Muscle layer of duodenum (tissue), 2 donors: Measurements from ENCODE around the gene VSTM2L.

Source experiments
- H3K27ac ChIP-seq: one replicate; pipeline ENCODE4 v1.7.0; 2013; ENCODE audit warnings: mild to moderate bottlenecking, low read length
- H3K27me3 ChIP-seq: one replicate; pipeline ENCODE4 v1.7.0; 2013; ENCODE audit warnings: low read depth, mild to moderate bottlenecking, control low read depth, low read length
- H3K36me3 ChIP-seq, 2 donors: one replicate each; pipeline ENCODE4 v1.7.0; 2013; ENCODE audit warnings: low read length in 2 of 2, control low read depth in 1 of 2, mild to moderate bottlenecking in 1 of 2; ENCODE audit not compliant: insufficient read depth in 2 of 2, control insufficient read depth in 1 of 2
- H3K4me1 ChIP-seq, 2 donors: one replicate each; pipeline ENCODE4 v1.7.0; 2013; ENCODE audit warnings: low read length in 2 of 2, mild to moderate bottlenecking in 2 of 2, control low read depth in 1 of 2, moderate library complexity in 1 of 2; ENCODE audit not compliant: insufficient read depth in 2 of 2, control insufficient read depth in 1 of 2
- H3K4me3 ChIP-seq, 2 donors: one replicate each; pipeline ENCODE4 v1.7.0; 2013; ENCODE audit warnings: low read length in 2 of 2, low read depth in 1 of 2, mild to moderate bottlenecking in 1 of 2
- H3K9me3 ChIP-seq, 2 donors: one replicate each; pipeline ENCODE4 v1.7.0; 2013; ENCODE audit warnings: low read length in 2 of 2, control low read depth in 1 of 2, mild to moderate bottlenecking in 1 of 2; ENCODE audit not compliant: control insufficient read depth in 1 of 2
- donor health status: healthy.

Gene VSTM2L

DNA sequence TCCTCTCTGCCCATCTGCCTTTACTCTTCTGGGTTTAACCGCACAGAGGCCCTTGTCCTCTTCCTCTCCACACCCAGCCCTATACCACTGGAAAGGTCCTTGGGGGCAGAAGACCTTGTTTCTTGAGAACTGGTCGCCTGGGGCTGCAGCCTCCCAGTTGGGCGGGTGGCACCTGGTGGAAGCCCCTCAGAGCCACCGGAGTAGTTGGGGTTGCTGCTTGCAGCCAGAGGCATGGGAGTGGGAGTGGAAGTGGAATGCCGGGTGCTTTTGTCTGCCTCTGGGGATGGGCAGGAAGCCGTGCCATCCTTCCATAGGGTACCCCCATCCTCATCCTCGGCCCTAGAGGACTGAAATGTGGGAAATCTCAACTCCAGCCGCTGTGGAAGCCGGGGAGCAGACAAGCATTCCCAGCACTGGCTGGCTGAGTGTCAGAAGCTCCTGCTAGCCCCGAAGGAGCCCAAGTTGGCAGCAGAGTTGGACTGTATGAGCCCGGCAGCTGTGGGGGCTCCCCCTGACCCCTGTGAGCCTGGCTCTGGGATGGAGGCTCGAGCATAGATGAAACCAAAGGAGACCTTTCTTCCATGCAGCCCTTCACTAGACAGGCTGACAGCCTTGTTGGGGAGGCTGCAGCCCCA is 1.2 kb downstream of the VSTM2L start:
- Histone ChIP-seq H3K4me3 (no peak overlapping the region), H3K27me3 (peaks cover 14% of the 10 kb centered on the region), H3K36me3 (no peaks in the 10 kb centered on the region), H3K4me1 (peaks cover 0 to 34% of the 10 kb centered on the region in 2 donors), H3K27ac (no peak overlapping the region), H3K9me3 (no peaks in the 10 kb centered on the region)

- Histone ChIP-seq H3K9me3 (no peaks in the 10 kb centered on the region), H3K4me1 (peaks cover 0 to 34% of the 10 kb centered on the region in 2 donors), H3K27ac (no peak overlapping the region), H3K36me3 (no peaks in the 10 kb centered on the region), H3K27me3 (peaks cover 14% of the 10 kb centered on the region), H3K4me3 (no peak overlapping the region)
These were observed 2.0 kb downstream of the VSTM2L start for GRCh38 chr20:37904845-37905373.

DNA sequence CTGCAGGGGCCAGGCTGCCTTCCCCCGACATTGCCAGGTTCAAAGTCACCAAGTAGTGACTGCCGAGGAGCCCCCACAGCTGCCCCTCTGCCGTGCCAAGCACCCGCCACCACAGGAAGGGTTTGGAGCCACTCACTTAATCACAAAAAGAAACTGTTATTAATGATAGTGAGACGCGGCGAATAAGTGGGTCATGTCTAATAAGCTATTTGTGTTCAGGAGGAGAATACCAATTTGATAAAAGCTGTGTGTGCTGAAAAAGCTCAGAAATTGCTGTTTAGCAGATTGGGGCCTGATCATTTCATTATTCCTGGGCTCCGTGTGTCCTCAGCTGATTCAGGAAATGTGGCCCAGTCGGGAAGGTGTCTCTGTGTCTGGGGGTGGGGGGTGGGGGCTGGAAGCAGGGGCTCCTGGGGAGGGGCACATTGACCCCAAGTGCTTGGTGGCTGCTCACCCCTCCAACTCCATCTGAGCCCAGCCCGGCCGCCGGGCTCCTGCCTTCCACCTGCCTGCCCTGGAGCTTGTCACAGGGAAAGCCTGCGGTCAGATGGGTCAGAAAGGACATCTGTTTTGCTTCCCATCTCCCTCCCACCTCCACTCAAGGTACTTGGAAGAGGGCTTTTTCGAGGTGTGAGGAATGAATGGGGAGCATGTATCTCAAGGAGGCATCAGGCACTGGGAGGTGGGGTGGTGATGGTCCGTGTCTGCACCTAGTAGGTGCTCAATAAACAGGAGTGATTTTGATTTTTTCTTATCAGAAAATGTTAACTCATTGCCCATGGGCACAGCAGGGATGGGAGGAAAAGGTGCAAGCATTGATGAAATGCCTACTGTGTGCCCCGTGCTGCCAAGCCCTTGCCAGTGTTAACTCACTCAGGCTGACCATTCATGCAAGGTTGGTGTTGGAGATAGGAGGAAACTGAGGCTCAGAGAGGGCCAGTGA is 3.0 kb downstream of the VSTM2L start:
- H3K27me3 ChIP-seq: peaks cover 14% of the 10 kb centered on the region
- no peaks in the 10 kb centered on the region for H3K9me3 ChIP-seq
- H3K36me3 ChIP-seq: no peaks in the 10 kb centered on the region
- H3K4me3 ChIP-seq: no peak overlapping the region
- no peak overlapping the region for H3K27ac ChIP-seq
- H3K4me1 ChIP-seq: peaks cover 0 to 34% of the 10 kb centered on the region in 2 donors

- H3K27ac ChIP-seq: no peak overlapping the region
These were observed 4.4 kb downstream of the VSTM2L start for GRCh38 chr20:37907330-37907676.

DNA sequence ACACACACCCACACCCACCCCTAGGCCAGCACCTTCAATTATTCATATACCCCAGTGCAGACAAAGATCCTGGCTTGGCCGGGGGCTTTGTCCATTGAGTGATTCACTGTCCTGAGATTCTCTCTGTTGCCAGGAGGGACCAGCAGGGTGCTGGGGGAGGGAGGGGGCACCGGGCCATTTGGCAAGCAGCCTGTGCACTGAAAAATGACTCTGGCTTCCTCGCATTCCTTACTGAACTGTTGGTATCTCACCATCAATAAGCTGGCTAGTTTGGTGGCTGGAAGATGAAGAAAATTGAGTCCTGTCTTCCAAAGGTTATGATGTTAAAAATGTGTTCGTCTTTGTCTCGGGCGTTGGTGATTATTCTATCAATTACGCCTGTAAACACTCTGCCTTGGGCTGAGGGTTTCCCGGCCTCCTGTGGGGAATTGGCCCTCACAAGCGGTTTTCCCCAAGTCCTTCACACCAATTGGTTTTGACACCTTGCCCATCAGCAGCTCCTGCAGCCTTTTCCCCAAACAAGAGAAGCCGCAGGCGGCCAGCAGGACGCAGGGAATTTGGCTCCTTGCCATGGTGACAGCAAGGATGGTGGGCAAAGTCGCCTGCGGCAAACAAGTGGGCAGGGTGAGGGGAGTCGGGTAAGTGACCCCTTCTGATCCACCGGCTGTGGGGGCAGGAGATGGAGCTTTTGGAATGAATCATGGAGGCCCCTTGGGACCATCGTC is 4.9 kb downstream of the VSTM2L start:
- no peaks in the 10 kb centered on the region for H3K36me3 ChIP-seq
- H3K27me3 ChIP-seq: peaks cover 20% of the 10 kb centered on the region
- no peaks in the 10 kb centered on the region for H3K9me3 ChIP-seq
- H3K4me1 ChIP-seq: peaks cover 0 to 34% of the 10 kb centered on the region in 2 donors
- H3K4me3 ChIP-seq: no peak overlapping the region
- H3K27ac ChIP-seq: no peak overlapping the region

More at GRCh38 chr20:37907330-37907676, 4.4 kb downstream of the VSTM2L start:
- Histone ChIP-seq H3K4me3 (no peak overlapping the region), H3K9me3 (no peaks in the 10 kb centered on the region), H3K27me3 (peaks cover 23% of the 10 kb centered on the region), H3K36me3 (no peaks in the 10 kb centered on the region), H3K4me1 (peaks cover 0 to 34% of the 10 kb centered on the region in 2 donors)

GRCh38 chr20:37911261-37911660 is 8.3 kb downstream of the VSTM2L start:
- peaks cover 0 to 31% of the 10 kb centered on the region in 2 donors for H3K4me1 ChIP-seq
- no peaks in the 10 kb centered on the region for H3K36me3 ChIP-seq
- peaks cover 20% of the 10 kb centered on the region for H3K27me3 ChIP-seq

GRCh38 chr20:37911838-37912281 is 8.9 kb downstream of the VSTM2L start:
- H3K36me3 ChIP-seq: no peaks in the 10 kb centered on the region
- no peak overlapping the region for H3K27ac ChIP-seq
- H3K4me3 ChIP-seq: no peak overlapping the region
- H3K4me1 ChIP-seq: peaks cover 0 to 31% of the 10 kb centered on the region in 2 donors
- H3K27me3 ChIP-seq: peaks cover 20% of the 10 kb centered on the region
- H3K9me3 ChIP-seq: no peaks in the 10 kb centered on the region

More at GRCh38 chr20:37911261-37911660, 8.3 kb downstream of the VSTM2L start:
- Histone ChIP-seq H3K4me3 (no peak overlapping the region), H3K27ac (no peak overlapping the region), H3K9me3 (no peaks in the 10 kb centered on the region)

DNA sequence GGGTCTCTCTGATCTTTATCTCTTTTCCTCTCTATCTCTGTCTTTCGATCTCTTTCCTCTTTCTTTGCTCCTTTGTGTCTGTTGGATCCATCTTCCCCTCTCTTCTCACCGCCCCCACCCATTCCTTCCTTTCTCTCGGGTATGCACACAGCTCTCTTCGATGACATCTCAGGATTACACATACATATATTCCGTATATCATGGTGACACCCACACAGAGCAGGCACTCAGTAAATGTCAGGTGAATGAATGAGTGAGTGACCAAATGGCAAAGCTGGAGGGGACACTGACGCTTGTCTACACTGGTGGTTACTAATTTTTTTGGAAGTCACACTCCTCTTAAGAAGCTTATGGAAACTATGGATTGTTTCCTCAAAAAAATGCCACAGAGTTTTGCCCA is 9.9 kb downstream of the VSTM2L start:
- no peak overlapping the region for H3K4me3 ChIP-seq
- H3K9me3 ChIP-seq: no peaks in the 10 kb centered on the region
- peaks cover 20% of the 10 kb centered on the region for H3K27me3 ChIP-seq
- peaks cover 0 to 26% of the 10 kb centered on the region in 2 donors for H3K4me1 ChIP-seq
- no peak overlapping the region for H3K27ac ChIP-seq
- no peaks in the 10 kb centered on the region for H3K36me3 ChIP-seq

GRCh38 chr20:37913567-37914366 is 10.8 kb downstream of the VSTM2L start:
- H3K9me3 ChIP-seq: no peaks in the 10 kb centered on the region
- no peak overlapping the region for H3K4me3 ChIP-seq
- H3K4me1 ChIP-seq: peaks cover 0 to 25% of the 10 kb centered on the region in 2 donors
- H3K36me3 ChIP-seq: no peaks in the 10 kb centered on the region
- H3K27ac ChIP-seq: no peak overlapping the region
- H3K27me3 ChIP-seq: peaks cover 20% of the 10 kb centered on the region

DNA sequence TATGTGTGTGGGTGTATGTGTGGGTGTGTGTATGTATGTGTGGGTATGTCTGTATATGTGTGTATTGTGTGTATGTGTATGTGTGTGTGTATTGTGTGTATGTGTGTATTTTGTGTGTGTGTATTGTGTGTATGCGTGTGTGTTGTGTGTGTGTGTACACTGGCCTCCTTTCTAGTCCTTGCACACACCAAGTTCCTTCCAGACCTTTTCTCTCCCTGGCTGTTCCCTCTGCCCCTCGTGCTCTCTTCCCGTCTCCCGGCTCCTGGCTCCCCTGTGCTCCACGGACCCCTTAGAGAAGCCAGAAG is 11.4 kb downstream of the VSTM2L start:
- Histone ChIP-seq H3K4me1 (peaks cover 0 to 25% of the 10 kb centered on the region in 2 donors), H3K4me3 (peak overlapping the region in 1 of 2 donors; percentile 29), H3K9me3 (no peaks in the 10 kb centered on the region), H3K27me3 (peaks cover 20% of the 10 kb centered on the region), H3K27ac (no peak overlapping the region), H3K36me3 (no peaks in the 10 kb centered on the region)
